Amygdala (tissue), 56 donors: ENCODE results near the gene TCEA3.

Experiments used
- DNase-seq, 56 donors: peaks; one replicate each; lab custom pipeline; 2025; lab: John Stamatoyannopoulos, UW

The TCEA3 gene

GRCh38 chr1:23422941-23423340 is 1.6 kb downstream of the TCEA3 start:
- no peak for DNase-seq

- DNase-seq: peak in 3 of 56 donors; percentile 12 to 25 (median 13)
These were observed 2.2 kb downstream of the TCEA3 start for GRCh38 chr1:23422241-23422877.

- DNase-seq: peak in 9 of 56 donors; percentile 10 to 39 (median 32)
These were observed 2.8 kb downstream of the TCEA3 start for GRCh38 chr1:23421753-23422240.

GRCh38 chr1:23421343-23421742 is 3.2 kb downstream of the TCEA3 start:
- DNase-seq: no peak

- no peak for DNase-seq
These were observed 3.8 kb downstream of the TCEA3 start for GRCh38 chr1:23420778-23421177.

GRCh38 chr1:23419180-23419579 is 5.4 kb downstream of the TCEA3 start:
- DNase-seq: no peak

GRCh38 chr1:23417570-23417969 is 7.0 kb downstream of the TCEA3 start:
- DNase-seq: peak in 1 of 56 donors; percentile 34

- no peak for DNase-seq
These were observed 7.6 kb downstream of the TCEA3 start for GRCh38 chr1:23416964-23417363.

- DNase-seq: peak in 1 of 56 donors; percentile 23
These were observed 15.7 kb downstream of the TCEA3 start for GRCh38 chr1:23408797-23409290.

- DNase-seq: no peak
These were observed 17.4 kb downstream of the TCEA3 start for GRCh38 chr1:23407016-23407630.

- no peak for DNase-seq
These were observed 18.6 kb downstream of the TCEA3 start for GRCh38 chr1:23405946-23406345.

GRCh38 chr1:23403735-23404486 is 20.6 kb downstream of the TCEA3 start:
- DNase-seq: peak in 55 of 56 donors; percentile 24 to 92 (median 70)

GRCh38 chr1:23403355-23403734 is 21.2 kb downstream of the TCEA3 start:
- no peak for DNase-seq

GRCh38 chr1:23403038-23403336 is 21.6 kb downstream of the TCEA3 start:
- no peak for DNase-seq

- DNase-seq: peak in 3 of 56 donors; percentile 8 to 14 (median 13)
These were observed 22.1 kb downstream of the TCEA3 start for GRCh38 chr1:23402286-23403037.

- no peak for DNase-seq
These were observed 23.2 kb downstream of the TCEA3 start for GRCh38 chr1:23401313-23401712.

GRCh38 chr1:23400324-23401114 is 24.0 kb downstream of the TCEA3 start:
- no peak for DNase-seq

GRCh38 chr1:23399229-23399628 is 25.3 kb downstream of the TCEA3 start:
- no peak for DNase-seq

GRCh38 chr1:23397908-23398307 is 26.6 kb downstream of the TCEA3 start:
- DNase-seq: no peak

GRCh38 chr1:23396380-23396779 is 28.2 kb downstream of the TCEA3 start:
- DNase-seq: no peak
